ENCODE data around the gene MOSPD2. TPM values are rescaled to one million over a fixed set of nuclear protein-coding genes. Genes with fewer than 3 reads are reported as not detected.

Gene MOSPD2
- polyA plus RNA-seq, 1 experiment = 7.1 TPM

- TF ChIP-seq CTCF (IDR thresholded peaks at IDR 0.05; ENCODE audit: insufficient read depth, low read depth, low read length) = no peak
- no peak for DNase-seq (ENCODE audit: low read depth)
- POLR2A ChIA-PET = no interaction called here
- Histone ChIP-seq H3K27me3 (ENCODE audit: control insufficient read depth, insufficient read depth, low read length) (no peaks in the 10 kb centered on the region), H3K36me3 (ENCODE audit: control insufficient read depth, insufficient read depth, low read length) (no peaks in the 10 kb centered on the region), H3K4me3 (ENCODE audit: low read depth, low read length) (no peak overlapping the region)
- CTCF ChIA-PET = no interaction called here
Measured at GRCh38 chrX:14883826-14884225, 10.6 kb downstream of the MOSPD2 start.

GRCh38 chrX:14884714-14885113 is 11.5 kb downstream of the MOSPD2 start:
- ChIA-PET CTCF (no interaction called here), POLR2A (no interaction called here)
- no peak for TF ChIP-seq CTCF (IDR thresholded peaks at IDR 0.05; ENCODE audit: insufficient read depth, low read depth, low read length)
- no peaks in the 10 kb centered on the region for H3K36me3 ChIP-seq (ENCODE audit: control insufficient read depth, insufficient read depth, low read length)
- no peaks in the 10 kb centered on the region for H3K27me3 ChIP-seq (ENCODE audit: control insufficient read depth, insufficient read depth, low read length)
- no peak for DNase-seq (ENCODE audit: low read depth)
- H3K4me3 ChIP-seq (ENCODE audit: low read depth, low read length) = no peak overlapping the region

- no peak for DNase-seq (ENCODE audit: low read depth)
- CTCF ChIA-PET = no interaction called here
Measured at GRCh38 chrX:14886252-14886651, 13.0 kb downstream of the MOSPD2 start.

GRCh38 chrX:14896273-14896672 is 23.1 kb downstream of the MOSPD2 start:
- ChIA-PET POLR2A (no interaction called here), CTCF (no interaction called here)
- Histone ChIP-seq H3K4me3 (ENCODE audit: low read depth, low read length) (no peak overlapping the region), H3K27me3 (ENCODE audit: control insufficient read depth, insufficient read depth, low read length) (no peaks in the 10 kb centered on the region), H3K36me3 (ENCODE audit: control insufficient read depth, insufficient read depth, low read length) (peaks cover 2% of the 10 kb centered on the region)
- no peak for TF ChIP-seq CTCF (IDR thresholded peaks at IDR 0.05; ENCODE audit: insufficient read depth, low read depth, low read length)
- no peak for DNase-seq (ENCODE audit: low read depth)

More at GRCh38 chrX:14886252-14886651, 13.0 kb downstream of the MOSPD2 start:
- Histone ChIP-seq H3K4me3 (ENCODE audit: low read depth, low read length) (no peak overlapping the region), H3K36me3 (ENCODE audit: control insufficient read depth, insufficient read depth, low read length) (no peaks in the 10 kb centered on the region), H3K27me3 (ENCODE audit: control insufficient read depth, insufficient read depth, low read length) (no peaks in the 10 kb centered on the region)
- TF ChIP-seq CTCF (IDR thresholded peaks at IDR 0.05; ENCODE audit: insufficient read depth, low read depth, low read length) = no peak
- POLR2A ChIA-PET = no interaction called here

GRCh38 chrX:14897042-14897441 is 23.8 kb downstream of the MOSPD2 start:
- Histone ChIP-seq H3K27me3 (ENCODE audit: control insufficient read depth, insufficient read depth, low read length) (no peaks in the 10 kb centered on the region), H3K4me3 (ENCODE audit: low read depth, low read length) (no peak overlapping the region), H3K36me3 (ENCODE audit: control insufficient read depth, insufficient read depth, low read length) (peaks cover 2% of the 10 kb centered on the region)
- CTCF ChIA-PET = no interaction called here
- TF ChIP-seq CTCF (IDR thresholded peaks at IDR 0.05; ENCODE audit: insufficient read depth, low read depth, low read length) = no peak
- DNase-seq (ENCODE audit: low read depth) = no peak
- POLR2A ChIA-PET = no interaction called here
